PFSK-1 (cell line): ENCODE data around the gene RETREG2.

ENCODE experiments used
- POLR2AphosphoS5 ChIP-seq: IDR thresholded peaks from 2 replicates; pipeline ENCODE4 v1.6.1; 2012; ENCODE audit warnings: low read depth, mild to moderate bottlenecking, control low read depth, low read length, moderate library complexity
- SIN3A ChIP-seq: IDR thresholded peaks from 2 replicates; pipeline ENCODE4 v1.6.1; 2012; ENCODE audit warnings: mild to moderate bottlenecking, low read length, moderate library complexity, borderline replicate concordance; ENCODE audit not compliant: insufficient read depth

DNA sequence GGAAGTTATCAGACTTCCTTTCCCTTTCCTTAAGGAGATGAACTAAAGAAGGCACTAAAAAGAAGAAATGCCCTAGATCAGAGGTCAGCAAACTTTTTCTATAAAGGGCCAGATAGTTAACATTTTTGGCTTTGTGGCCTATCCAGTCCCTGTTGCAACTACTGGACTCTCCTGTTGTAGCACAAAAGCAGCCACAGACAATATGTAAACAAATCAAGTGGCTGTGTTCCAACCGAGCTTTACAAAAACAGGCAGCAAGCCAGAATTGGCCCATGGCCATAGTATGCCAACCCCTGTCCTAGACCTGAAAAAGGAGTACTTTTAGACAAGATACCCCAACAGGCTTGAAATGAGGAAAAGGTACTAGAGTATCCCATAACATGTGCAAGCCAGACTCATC, 28.4 kb upstream of the RETREG2 start:
- no peak for TF ChIP-seq POLR2AphosphoS5
- no peak for TF ChIP-seq SIN3A
